DND-41 (cell line): Measurements from ENCODE around the gene EIF5.

Experiments
- ATAC-seq: fragments of 200-7000 bp; cut with Tn5 transposase; 3 replicates; pipeline ENCODE4 v1.9.1; 2021; ENCODE audit warnings: low read depth; ENCODE audit not compliant: insufficient read depth
- DNase-seq: peaks from one replicate; pipeline ENCODE4 v3.0.0-alpha.2; 2020
- H2AFZ ChIP-seq: 2 replicates; pipeline ENCODE4 v1.6.0; 2012; ENCODE audit warnings: low read depth, low read length
- H3K27ac ChIP-seq: 2 replicates; pipeline ENCODE4 v1.5.1; 2012; ENCODE audit warnings: low read length, inconsistent platforms
- H3K27me3 ChIP-seq: fragments of 200-600 bp; sonication (generic); 2 replicates; pipeline ENCODE4 v1.6.0; 2012; ENCODE audit warnings: low read length, mild to moderate bottlenecking, inconsistent platforms; ENCODE audit not compliant: insufficient read depth, poor library complexity
- H3K36me3 ChIP-seq: 2 replicates; pipeline ENCODE4 v1.5.1; 2012; ENCODE audit warnings: low read length, inconsistent platforms; ENCODE audit not compliant: insufficient read depth
- H3K4me1 ChIP-seq: 2 replicates; pipeline ENCODE4 v1.5.1; 2012; ENCODE audit warnings: mild to moderate bottlenecking, low read length; ENCODE audit not compliant: insufficient read depth
- H3K4me2 ChIP-seq: 2 replicates; pipeline ENCODE4 v1.6.0; 2012; ENCODE audit warnings: mild to moderate bottlenecking, moderate library complexity, low read length, inconsistent platforms; ENCODE audit not compliant: insufficient read depth
- H3K4me3 ChIP-seq, 2 experiments: fragments of 200-600 bp in 1 of 2; shearing (Covaris generic) in 1 of 2; 2 replicates each; pipeline ENCODE4 v1.5.1; 2012 to 2016; ENCODE audit warnings: inconsistent platforms in 2 of 2, low read length in 2 of 2, mild to moderate bottlenecking in 2 of 2, low read depth in 1 of 2, moderate library complexity in 1 of 2
- H3K79me2 ChIP-seq: 2 replicates; pipeline ENCODE4 v1.6.0; 2012; ENCODE audit warnings: low read length, inconsistent platforms; ENCODE audit not compliant: insufficient read depth
- H3K9ac ChIP-seq: 2 replicates; pipeline ENCODE4 v1.6.0; 2012; ENCODE audit warnings: low read depth, mild to moderate bottlenecking, inconsistent platforms, low read length, moderate library complexity
- H3K9me3 ChIP-seq: 2 replicates; pipeline ENCODE4 v1.5.1; 2012; ENCODE audit warnings: low read length, moderate library complexity, mild to moderate bottlenecking, inconsistent platforms; ENCODE audit not compliant: insufficient read depth, severe bottlenecking
- H4K20me1 ChIP-seq: 2 replicates; pipeline ENCODE4 v1.6.0; 2012; ENCODE audit warnings: low read length; ENCODE audit not compliant: insufficient read depth
- EZH2 ChIP-seq: IDR thresholded peaks from 3 replicates; pipeline ENCODE4 v1.6.1; 2012; ENCODE audit warnings: borderline replicate concordance, low read depth, mild to moderate bottlenecking, moderate library complexity, low read length, inconsistent platforms; ENCODE audit not compliant: severe bottlenecking
- TF ChIP-seq, protein P1 (sequence below): IDR thresholded peaks from 2 replicates; pipeline ENCODE4 v1.5.1; 2012; ENCODE audit warnings: borderline replicate concordance, low read length, moderate library complexity, mild to moderate bottlenecking; ENCODE audit not compliant: poor library complexity, severe bottlenecking; ENCODE audit errors: extremely low read depth

The EIF5 gene

DNA sequence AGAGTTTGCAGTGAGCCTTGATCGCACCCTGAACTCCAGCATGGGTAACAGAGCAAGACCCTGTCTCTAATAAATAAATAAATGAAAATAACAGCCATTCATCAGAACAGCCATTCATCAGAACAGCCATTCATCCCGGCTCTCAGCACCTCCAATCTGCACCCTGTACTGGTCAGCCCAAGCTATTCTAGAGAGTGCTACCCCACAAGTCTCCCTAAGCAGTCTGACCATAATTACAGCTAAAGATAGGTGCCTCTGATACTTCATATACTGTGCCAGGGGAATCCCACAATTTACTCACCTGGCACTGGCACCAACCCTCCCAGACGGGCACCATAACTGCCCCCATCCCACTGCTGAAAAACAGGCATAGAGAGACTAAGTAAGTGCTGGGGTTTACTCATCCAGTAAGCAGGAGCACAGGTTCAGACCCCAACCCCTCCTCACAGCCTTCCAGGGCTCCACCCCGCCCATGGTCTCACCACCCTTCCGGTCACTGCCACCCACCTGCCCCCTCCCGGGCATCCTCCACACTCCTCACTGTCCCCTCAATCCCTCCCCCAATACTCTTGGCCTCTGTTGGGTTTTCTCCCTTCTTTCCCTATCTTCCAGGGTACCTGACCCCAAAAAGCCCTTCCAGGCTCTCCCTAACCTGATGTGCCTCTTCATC is 15.2 kb upstream of the EIF5 start:
- peaks cover 15% of the 10 kb centered on the region for H3K27me3 ChIP-seq
- H3K9ac ChIP-seq, result no peak overlapping the region
- H3K79me2 ChIP-seq, result no peaks in the 10 kb centered on the region
- H2AFZ ChIP-seq, result no peak overlapping the region
- ATAC-seq, result no peak
- H3K4me2 ChIP-seq, result no peak overlapping the region
- H3K27ac ChIP-seq, result no peak overlapping the region
- H3K4me3 ChIP-seq, result no peak overlapping the region
- no peaks in the 10 kb centered on the region for H3K36me3 ChIP-seq
- H3K9me3 ChIP-seq, result no peaks in the 10 kb centered on the region
- no peak for DNase-seq
- no peaks in the 10 kb centered on the region for H3K4me1 ChIP-seq
- TF ChIP-seq, protein P1, sequence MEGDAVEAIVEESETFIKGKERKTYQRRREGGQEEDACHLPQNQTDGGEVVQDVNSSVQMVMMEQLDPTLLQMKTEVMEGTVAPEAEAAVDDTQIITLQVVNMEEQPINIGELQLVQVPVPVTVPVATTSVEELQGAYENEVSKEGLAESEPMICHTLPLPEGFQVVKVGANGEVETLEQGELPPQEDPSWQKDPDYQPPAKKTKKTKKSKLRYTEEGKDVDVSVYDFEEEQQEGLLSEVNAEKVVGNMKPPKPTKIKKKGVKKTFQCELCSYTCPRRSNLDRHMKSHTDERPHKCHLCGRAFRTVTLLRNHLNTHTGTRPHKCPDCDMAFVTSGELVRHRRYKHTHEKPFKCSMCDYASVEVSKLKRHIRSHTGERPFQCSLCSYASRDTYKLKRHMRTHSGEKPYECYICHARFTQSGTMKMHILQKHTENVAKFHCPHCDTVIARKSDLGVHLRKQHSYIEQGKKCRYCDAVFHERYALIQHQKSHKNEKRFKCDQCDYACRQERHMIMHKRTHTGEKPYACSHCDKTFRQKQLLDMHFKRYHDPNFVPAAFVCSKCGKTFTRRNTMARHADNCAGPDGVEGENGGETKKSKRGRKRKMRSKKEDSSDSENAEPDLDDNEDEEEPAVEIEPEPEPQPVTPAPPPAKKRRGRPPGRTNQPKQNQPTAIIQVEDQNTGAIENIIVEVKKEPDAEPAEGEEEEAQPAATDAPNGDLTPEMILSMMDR, result no peak
- TF ChIP-seq EZH2, result no peak
- H4K20me1 ChIP-seq, result no peaks in the 10 kb centered on the region

DNA sequence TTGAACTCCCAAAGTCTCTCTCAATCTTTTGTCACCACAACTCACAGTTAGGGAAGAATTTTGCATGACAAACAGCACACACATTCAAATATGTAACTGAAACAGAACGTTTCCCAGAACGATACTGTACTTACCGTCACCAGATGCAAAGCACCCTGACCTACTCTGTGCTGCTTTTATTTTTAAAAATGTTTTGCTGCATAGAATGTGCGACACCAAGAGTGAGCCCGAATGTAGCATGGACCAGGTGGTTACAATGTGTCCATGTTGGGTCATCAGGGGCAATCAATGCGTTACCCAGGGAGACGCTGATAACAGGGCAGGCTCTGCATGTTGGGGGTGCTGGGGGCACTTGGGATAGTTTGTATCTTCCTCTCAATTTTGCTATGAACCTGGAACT is 14.6 kb upstream of the EIF5 start:
- ATAC-seq, result no peak
- TF ChIP-seq, protein P1, result no peak
- no peak for TF ChIP-seq EZH2
- no peak overlapping the region for H3K4me2 ChIP-seq

DNA sequence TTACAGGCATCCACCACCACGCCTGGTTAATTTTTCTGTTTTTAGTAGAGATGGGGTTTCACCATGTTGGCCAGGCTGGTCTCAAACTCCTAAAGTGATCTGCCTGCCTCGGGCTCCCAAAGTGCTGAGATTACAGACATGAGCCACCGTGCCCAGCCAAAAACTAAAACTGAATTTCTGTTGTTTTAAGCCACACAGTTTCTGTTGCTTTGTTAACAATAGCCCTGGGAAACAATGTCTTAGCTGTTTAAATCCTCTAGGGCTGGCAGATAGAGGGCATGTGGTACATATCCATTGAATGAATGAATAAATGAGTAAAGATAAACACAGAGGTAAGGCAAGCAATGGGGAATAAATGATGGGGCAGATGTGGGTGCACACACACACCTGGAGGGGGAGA is 8.0 kb upstream of the EIF5 start:
- TF ChIP-seq EZH2, result no peak
- TF ChIP-seq, protein P1, result no peak
- H4K20me1 ChIP-seq, result no peaks in the 10 kb centered on the region
- H3K4me1 ChIP-seq, result no peaks in the 10 kb centered on the region
- no peak overlapping the region for H3K4me3 ChIP-seq
- no peak overlapping the region for H3K4me2 ChIP-seq
- no peak for ATAC-seq
- no peak overlapping the region for H2AFZ ChIP-seq
- H3K9me3 ChIP-seq, result no peaks in the 10 kb centered on the region
- no peak for DNase-seq
- H3K79me2 ChIP-seq, result no peaks in the 10 kb centered on the region
- H3K27me3 ChIP-seq, result peaks cover 8% of the 10 kb centered on the region
- no peak overlapping the region for H3K27ac ChIP-seq
- H3K9ac ChIP-seq, result no peak overlapping the region
- no peaks in the 10 kb centered on the region for H3K36me3 ChIP-seq

More for the DNA sequence above, 14.6 kb upstream of the EIF5 start:
- Histone ChIP-seq H3K9ac (no peak overlapping the region), H3K27ac (no peak overlapping the region), H3K36me3 (no peaks in the 10 kb centered on the region), H3K27me3 (peaks cover 15% of the 10 kb centered on the region), H3K9me3 (no peaks in the 10 kb centered on the region), H4K20me1 (no peaks in the 10 kb centered on the region), H3K4me1 (no peaks in the 10 kb centered on the region), H3K79me2 (no peaks in the 10 kb centered on the region), H2AFZ (no peak overlapping the region), H3K4me3 (no peak overlapping the region)
- DNase-seq, result no peak
